ENCODE measurements around the gene ADGRL3.

- no peak for TF ChIP-seq CTCF (IDR thresholded peaks at IDR 0.05)
- no peak for TF ChIP-seq POLR2A (IDR thresholded peaks at IDR 0.05)
- TF ChIP-seq EP300 (IDR thresholded peaks at IDR 0.05) = no peak
These were observed 293.3 kb downstream of the ADGRL3 start for GRCh38 chr4:61493470-61493869.
